Measurements from ENCODE around the gene TEC. TPM values are rescaled to one million over a fixed set of nuclear protein-coding genes. Genes with fewer than 3 reads are reported as not detected.

Gene TEC
- total RNA-seq, 2 experiments from 2014 or later = 2.8 TPM

DNA sequence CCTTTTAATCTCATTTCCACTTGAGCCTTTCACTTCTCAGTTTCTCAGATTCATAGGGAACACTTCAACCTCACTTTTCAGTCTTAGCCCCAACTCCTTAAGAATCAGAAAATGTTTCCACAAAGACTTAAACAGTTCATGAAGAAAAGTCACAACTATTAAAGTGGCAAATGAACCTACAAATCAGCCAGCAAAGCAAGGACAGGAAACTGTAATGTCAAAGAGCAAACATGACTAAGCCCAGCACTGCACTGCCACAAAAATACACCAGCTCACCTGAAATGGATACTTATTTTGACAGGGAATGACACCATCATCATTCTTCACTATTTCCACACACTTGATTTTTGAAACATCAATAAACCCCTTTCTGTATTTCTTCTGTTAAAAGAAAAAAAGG, 93.8 kb downstream of the TEC start:
- intact Hi-C loops (cut with DNase I, micrococcal nuclease) = no loop called here
- Mint-ChIP-seq H3K36me3 (ENCODE audit: low read depth) (no peaks in the 10 kb centered on the region), H3K9me3 (no peaks in the 10 kb centered on the region), H3K27me3 (no peaks in the 10 kb centered on the region), H3K4me1 (ENCODE audit: low read depth) (peaks cover 4% of the 10 kb centered on the region), H3K27ac (no peak overlapping the region), H3K4me3 (no peak overlapping the region)
- Histone ChIP-seq H3K9me3 (ENCODE audit: control insufficient read depth in 1 of 2, insufficient read depth in 1 of 2, low read length in 2 of 2) (no peaks in the 10 kb centered on the region), H3K27me3 (ENCODE audit: control insufficient read depth in 1 of 2, insufficient read depth in 2 of 2, low read length in 2 of 2) (no peaks in the 10 kb centered on the region), H3K4me1 (ENCODE audit: insufficient read depth, low read length) (no peaks in the 10 kb centered on the region), H3K36me3 (ENCODE audit: insufficient read depth, low read length) (no peaks in the 10 kb centered on the region), H3K27ac (ENCODE audit: low read depth in 1 of 2, low read length in 2 of 2) (no peak overlapping the region), H3K4me3 (ENCODE audit: low read length) (no peak overlapping the region)
- ChIA-PET POLR2A (no interaction called here), CTCF (no interaction called here)
- DNase-seq = no peak
- TF ChIP-seq, protein P1, sequence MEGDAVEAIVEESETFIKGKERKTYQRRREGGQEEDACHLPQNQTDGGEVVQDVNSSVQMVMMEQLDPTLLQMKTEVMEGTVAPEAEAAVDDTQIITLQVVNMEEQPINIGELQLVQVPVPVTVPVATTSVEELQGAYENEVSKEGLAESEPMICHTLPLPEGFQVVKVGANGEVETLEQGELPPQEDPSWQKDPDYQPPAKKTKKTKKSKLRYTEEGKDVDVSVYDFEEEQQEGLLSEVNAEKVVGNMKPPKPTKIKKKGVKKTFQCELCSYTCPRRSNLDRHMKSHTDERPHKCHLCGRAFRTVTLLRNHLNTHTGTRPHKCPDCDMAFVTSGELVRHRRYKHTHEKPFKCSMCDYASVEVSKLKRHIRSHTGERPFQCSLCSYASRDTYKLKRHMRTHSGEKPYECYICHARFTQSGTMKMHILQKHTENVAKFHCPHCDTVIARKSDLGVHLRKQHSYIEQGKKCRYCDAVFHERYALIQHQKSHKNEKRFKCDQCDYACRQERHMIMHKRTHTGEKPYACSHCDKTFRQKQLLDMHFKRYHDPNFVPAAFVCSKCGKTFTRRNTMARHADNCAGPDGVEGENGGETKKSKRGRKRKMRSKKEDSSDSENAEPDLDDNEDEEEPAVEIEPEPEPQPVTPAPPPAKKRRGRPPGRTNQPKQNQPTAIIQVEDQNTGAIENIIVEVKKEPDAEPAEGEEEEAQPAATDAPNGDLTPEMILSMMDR (IDR thresholded peaks at IDR 0.05) = no peak
- no peak for ATAC-seq (ENCODE audit: poor library complexity)

DNA sequence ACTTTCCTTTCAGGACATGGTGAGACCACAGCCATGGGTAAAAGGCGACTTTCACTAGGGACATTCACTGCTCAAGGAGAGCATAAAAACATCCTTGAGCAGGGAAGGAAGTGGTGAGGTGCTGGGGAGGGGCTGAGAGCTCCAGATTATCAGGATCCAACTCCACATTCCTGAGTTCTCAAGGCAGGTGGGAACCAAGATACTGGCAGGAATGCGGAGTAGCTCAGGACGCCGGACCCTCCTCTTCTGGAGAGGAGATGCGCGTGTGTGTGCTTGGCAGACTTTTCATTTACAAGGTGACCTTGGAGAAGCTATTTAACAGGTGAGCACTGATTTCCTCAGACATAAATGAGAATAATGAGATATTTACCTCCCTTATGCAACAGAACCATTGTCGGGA, 94.3 kb downstream of the TEC start:
- H3K36me3 Mint-ChIP-seq (ENCODE audit: low read depth) = no peaks in the 10 kb centered on the region
- DNase-seq (no peak), ATAC-seq (ENCODE audit: poor library complexity) (no peak)
- intact Hi-C loops (cut with DNase I, micrococcal nuclease) = no loop called here
- Histone ChIP-seq H3K9me3 (ENCODE audit: control insufficient read depth in 1 of 2, insufficient read depth in 1 of 2, low read length in 2 of 2) (no peaks in the 10 kb centered on the region), H3K4me1 (ENCODE audit: insufficient read depth, low read length) (no peaks in the 10 kb centered on the region), H3K27me3 (ENCODE audit: control insufficient read depth in 1 of 2, insufficient read depth in 2 of 2, low read length in 2 of 2) (no peaks in the 10 kb centered on the region), H3K27ac (ENCODE audit: low read depth in 1 of 2, low read length in 2 of 2) (no peak overlapping the region), H3K4me3 (ENCODE audit: low read length) (no peak overlapping the region), H3K36me3 (ENCODE audit: insufficient read depth, low read length) (no peaks in the 10 kb centered on the region)
- no peak overlapping the region for H3K4me3 Mint-ChIP-seq
- CTCF ChIA-PET = no interaction called here
- POLR2A ChIA-PET = interaction anchor here (0.6 kb wide), 1 partner anchor 88 kb away, joined by 3 read pairs; no protein-coding TSS in a partner anchor
- TF ChIP-seq, protein P1 (IDR thresholded peaks at IDR 0.05) = no peak
- no peaks in the 10 kb centered on the region for H3K27me3 Mint-ChIP-seq
- no peak overlapping the region for H3K27ac Mint-ChIP-seq
- H3K4me1 Mint-ChIP-seq (ENCODE audit: low read depth) = peaks cover 4% of the 10 kb centered on the region
- H3K9me3 Mint-ChIP-seq = no peaks in the 10 kb centered on the region

DNA sequence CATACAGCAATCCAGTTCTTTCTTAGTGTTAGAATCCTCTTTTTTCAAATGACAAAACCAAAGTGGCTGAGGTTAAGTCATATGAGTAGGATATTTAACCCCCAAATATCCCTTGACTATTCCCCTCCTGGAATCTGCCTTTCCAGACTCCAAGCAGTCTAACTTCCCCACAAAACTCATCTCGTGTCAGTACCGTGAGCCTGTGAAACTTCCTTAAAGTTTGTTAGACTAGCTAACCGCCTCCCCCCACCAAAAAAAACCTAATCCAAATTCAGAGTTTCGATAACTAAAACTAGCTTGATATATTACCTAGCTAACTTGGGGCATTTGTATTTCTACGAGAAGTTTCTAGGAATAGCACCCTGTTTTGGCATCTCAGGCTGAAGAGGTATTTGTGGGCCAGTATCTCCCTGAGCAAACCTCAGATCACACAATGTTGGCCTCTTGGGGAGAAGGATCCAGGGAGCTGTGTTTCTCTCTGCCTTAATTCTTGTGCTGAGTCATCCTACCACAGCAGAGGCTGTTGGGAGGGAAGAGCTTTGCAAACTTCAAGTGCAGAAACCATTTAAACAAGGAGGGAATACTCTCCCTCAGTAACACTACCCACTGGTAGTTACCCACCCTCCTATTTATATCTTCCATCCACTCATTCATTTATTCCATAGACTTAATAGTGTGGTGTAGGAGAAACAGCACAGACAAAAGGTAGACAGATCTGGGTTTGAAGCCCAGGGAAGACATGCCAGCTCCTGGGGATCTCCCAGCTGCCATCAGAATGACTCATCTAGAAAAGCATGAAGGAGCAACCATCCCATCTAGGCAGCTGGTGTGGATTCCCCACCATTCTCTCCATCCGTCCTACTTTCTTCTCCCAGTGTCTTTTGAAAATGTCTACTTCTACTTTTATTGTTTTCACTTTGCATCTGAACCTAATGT, 96.3 kb downstream of the TEC start:
- H3K4me3 Mint-ChIP-seq = no peak overlapping the region
- no peaks in the 10 kb centered on the region for H3K9me3 ChIP-seq (ENCODE audit: control insufficient read depth in 1 of 2, insufficient read depth in 1 of 2, low read length in 2 of 2)
- CTCF ChIA-PET = interaction anchor here (0.5 kb wide), 1 partner anchor 13 kb away, joined by 3 read pairs; no protein-coding TSS in a partner anchor
- no peaks in the 10 kb centered on the region for H3K4me1 ChIP-seq (ENCODE audit: insufficient read depth, low read length)
- DNase-seq = peak in 2 of 14 experiments; percentile 18 to 20
- H3K27me3 ChIP-seq (ENCODE audit: control insufficient read depth in 1 of 2, insufficient read depth in 2 of 2, low read length in 2 of 2) = no peaks in the 10 kb centered on the region
- TF ChIP-seq, protein P1 (IDR thresholded peaks at IDR 0.05) = no peak
- H3K27me3 Mint-ChIP-seq = no peaks in the 10 kb centered on the region
- H3K4me1 Mint-ChIP-seq (ENCODE audit: low read depth) = no peaks in the 10 kb centered on the region
- H3K27ac ChIP-seq (ENCODE audit: low read depth in 1 of 2, low read length in 2 of 2) = no peak overlapping the region
- POLR2A ChIA-PET = no interaction called here
- intact Hi-C loops (cut with DNase I, micrococcal nuclease) = no loop called here
- no peaks in the 10 kb centered on the region for H3K36me3 Mint-ChIP-seq (ENCODE audit: low read depth)
- no peak overlapping the region for H3K27ac Mint-ChIP-seq
- H3K36me3 ChIP-seq (ENCODE audit: insufficient read depth, low read length) = no peaks in the 10 kb centered on the region
- ATAC-seq (ENCODE audit: poor library complexity) = no peak
- no peaks in the 10 kb centered on the region for H3K9me3 Mint-ChIP-seq
- H3K4me3 ChIP-seq (ENCODE audit: low read length) = no peak overlapping the region
